ENCODE measurements around the gene MST1. TPM values are rescaled to one million over a fixed set of nuclear protein-coding genes. Genes with fewer than 3 reads are reported as not detected.

Gene MST1
- total and polyA plus RNA-seq, 9 of the 15 experiments (the other 6 are each of a cell fraction or from before 2014, with no cell fraction given): 0.08 to 1.8 (median 0.40) TPM

DNA sequence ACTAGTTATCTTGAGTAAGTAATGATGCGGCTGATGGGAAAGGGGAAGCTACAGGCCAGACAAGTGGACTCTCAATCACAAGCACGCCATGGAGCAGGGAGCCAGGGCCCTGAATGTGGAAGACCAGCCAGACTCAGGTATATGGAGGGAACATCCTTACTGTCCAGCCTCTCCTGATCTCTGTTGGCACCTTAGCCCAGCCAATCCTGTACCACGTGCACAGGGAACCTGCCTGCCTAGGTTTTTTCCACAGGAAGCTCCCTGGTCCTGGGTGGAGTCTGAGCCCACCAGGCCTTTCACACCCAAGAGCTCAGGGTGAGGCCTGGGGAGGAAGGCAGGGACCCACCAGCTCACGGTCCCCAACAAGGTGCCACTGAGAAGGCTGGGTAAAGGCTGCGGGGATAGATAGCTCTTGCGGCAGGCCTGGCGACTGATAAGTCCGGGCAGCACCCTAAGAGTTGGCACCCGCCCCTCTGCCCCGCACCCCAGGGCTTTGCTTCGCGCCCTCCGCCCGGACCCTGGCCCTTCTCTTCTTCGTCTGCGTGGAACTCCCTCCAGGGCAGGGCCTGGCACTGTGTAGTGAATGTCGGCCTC lies 16.1 kb downstream of the MST1 start (continued):
- TF ChIP-seq, protein P1, sequence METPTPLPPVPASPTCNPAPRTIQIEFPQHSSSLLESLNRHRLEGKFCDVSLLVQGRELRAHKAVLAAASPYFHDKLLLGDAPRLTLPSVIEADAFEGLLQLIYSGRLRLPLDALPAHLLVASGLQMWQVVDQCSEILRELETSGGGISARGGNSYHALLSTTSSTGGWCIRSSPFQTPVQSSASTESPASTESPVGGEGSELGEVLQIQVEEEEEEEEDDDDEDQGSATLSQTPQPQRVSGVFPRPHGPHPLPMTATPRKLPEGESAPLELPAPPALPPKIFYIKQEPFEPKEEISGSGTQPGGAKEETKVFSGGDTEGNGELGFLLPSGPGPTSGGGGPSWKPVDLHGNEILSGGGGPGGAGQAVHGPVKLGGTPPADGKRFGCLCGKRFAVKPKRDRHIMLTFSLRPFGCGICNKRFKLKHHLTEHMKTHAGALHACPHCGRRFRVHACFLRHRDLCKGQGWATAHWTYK (CRISPR knock-in tag; IDR thresholded peaks at IDR 0.05): no peak
- no peak for TF ChIP-seq CTBP1 (IDR thresholded peaks at IDR 0.05; ENCODE audit: borderline replicate concordance)
- TF ChIP-seq MIER1 (IDR thresholded peaks at IDR 0.05; ENCODE audit: low read depth): no peak
- TF ChIP-seq NCOA1 (IDR thresholded peaks at IDR 0.05; ENCODE audit: low read depth): no peak
- TF ChIP-seq HIVEP1 (CRISPR knock-in tag; IDR thresholded peaks at IDR 0.05): no peak
- TF ChIP-seq NFATC3 (IDR thresholded peaks at IDR 0.05): no peak
- peak; percentile 30; the same call in 1 of the 2 replicates for TF ChIP-seq ZNF384 (IDR thresholded peaks at IDR 0.05; ENCODE audit: low read depth, low read length)
- no peak for TF ChIP-seq ZNF23 (CRISPR knock-in tag; IDR thresholded peaks at IDR 0.05)
- no peak for TF ChIP-seq ZNF263 (CRISPR knock-in tag; IDR thresholded peaks at IDR 0.05; ENCODE audit: borderline replicate concordance)
- no peak for TF ChIP-seq ZNF655 (CRISPR knock-in tag; IDR thresholded peaks at IDR 0.05)
- no peak for TF ChIP-seq WHSC1 (IDR thresholded peaks at IDR 0.05; ENCODE audit: low read length)
- TF ChIP-seq, protein P2, sequence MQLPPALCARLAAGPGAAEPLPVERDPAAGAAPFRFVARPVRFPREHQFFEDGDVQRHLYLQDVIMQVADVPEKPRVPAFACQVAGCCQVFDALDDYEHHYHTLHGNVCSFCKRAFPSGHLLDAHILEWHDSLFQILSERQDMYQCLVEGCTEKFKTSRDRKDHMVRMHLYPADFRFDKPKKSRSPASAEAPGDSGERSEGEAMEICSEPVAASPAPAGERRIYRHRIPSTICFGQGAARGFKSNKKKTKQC (CRISPR knock-in tag; IDR thresholded peaks at IDR 0.05): 0 out of 2 replicates have a peak, but pooled peaks have one; percentile 52
- TF ChIP-seq CBX5 (IDR thresholded peaks at IDR 0.05; ENCODE audit: borderline replicate concordance, low read depth): no peak
- no peak for TF ChIP-seq ZNF398 (CRISPR knock-in tag; IDR thresholded peaks at IDR 0.05)
- TF ChIP-seq ETS2 (tag; IDR thresholded peaks at IDR 0.05; ENCODE audit: borderline replicate concordance, poor library complexity, severe bottlenecking): no peak
- TF ChIP-seq NR4A1 (CRISPR knock-in tag; IDR thresholded peaks at IDR 0.05): no peak
- TF ChIP-seq NR4A1 (tag; IDR thresholded peaks at IDR 0.05): 0 out of 2 replicates have a peak, but pooled peaks have one; percentile 32
- no peak for TF ChIP-seq ARHGAP35 (IDR thresholded peaks at IDR 0.05; ENCODE audit: partially characterized antibody)
- TF ChIP-seq POLR2AphosphoS2 (IDR thresholded peaks at IDR 0.05; ENCODE audit: low read length): no peak
- no peak for TF ChIP-seq CEBPG (CRISPR knock-in tag; IDR thresholded peaks at IDR 0.05)
- no peak for TF ChIP-seq CEBPG (tag; conservative IDR thresholded peaks at IDR 0.05 in 1 of 2, IDR thresholded peaks at IDR 0.05 in 1 of 2)
- no peak for TF ChIP-seq NBN (IDR thresholded peaks at IDR 0.05; ENCODE audit: low read depth)
- TF ChIP-seq KLF6 (CRISPR knock-in tag; IDR thresholded peaks at IDR 0.05; ENCODE audit: borderline replicate concordance): no peak
- no peak for TF ChIP-seq SLC30A9 (CRISPR knock-in tag; IDR thresholded peaks at IDR 0.05)
- TF ChIP-seq PHF8 (IDR thresholded peaks at IDR 0.05; ENCODE audit: borderline replicate concordance, low read length): peak; percentile 24; the same call in 1 of the 2 replicates
- TF ChIP-seq E2F3 (CRISPR knock-in tag; IDR thresholded peaks at IDR 0.05): no peak
- TF ChIP-seq ZC3H11A (IDR thresholded peaks at IDR 0.05; ENCODE audit: low read depth, low read length): no peak
